Kidney capillary endothelial cell (primary cell): ENCODE data around the gene TMEM238.
"Not testable (repeated sequence)": the region's sequence is repeated elsewhere in the genome, so short reads cannot be mapped to it uniquely, and the experiment has no call there.

ENCODE experiments used
- DNase-seq: peaks from one replicate; pipeline ENCODE4 v3.0.0-alpha.2; 2018; ENCODE audit warnings: low spot score

The TMEM238 gene

DNA sequence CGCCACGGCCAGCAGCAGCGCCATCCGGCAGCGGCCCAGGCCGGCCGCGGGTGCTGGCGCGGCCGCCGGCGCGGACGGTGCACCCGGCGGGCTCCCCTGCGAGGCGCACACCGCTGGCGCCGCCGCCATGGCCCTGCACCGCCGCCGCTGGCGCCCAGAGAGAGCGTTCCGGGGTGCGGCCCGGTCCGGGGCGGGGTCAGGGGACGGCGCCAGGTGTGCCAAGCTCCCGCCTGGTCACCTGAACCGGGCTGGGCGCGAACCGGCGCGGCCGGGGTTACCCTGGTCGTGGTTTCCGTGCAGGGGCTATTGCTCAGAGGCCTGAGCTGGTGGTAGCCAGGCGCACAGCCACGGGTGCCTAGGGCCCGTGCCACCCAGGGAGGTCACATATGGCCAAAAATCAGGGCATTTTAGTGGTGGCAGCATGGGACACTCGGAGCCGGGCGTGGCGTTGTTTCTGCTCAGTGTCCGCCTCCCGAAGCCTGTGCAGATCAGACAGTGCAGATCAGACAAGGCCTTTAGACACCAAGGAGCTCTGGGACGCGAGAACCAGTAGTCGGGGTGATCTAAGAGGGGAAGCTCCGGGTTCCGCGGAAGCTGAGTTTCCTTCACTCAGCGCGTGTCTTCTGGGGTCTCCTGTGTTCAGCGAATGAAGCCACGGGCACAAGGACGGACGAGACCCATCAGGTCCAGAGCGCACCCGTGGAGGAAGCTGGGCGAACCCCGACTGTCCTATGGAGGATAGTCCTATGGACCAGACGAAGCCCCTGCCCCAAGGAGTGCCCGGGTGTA lies at the start of gene TMEM238:
Gene TMEM238 (minus strand): TSS at position 162 of the 789 bp plus-strand sequence. CDS start 33 bp downstream, at position 129.
- no peak for DNase-seq

GRCh38 chr19:55433292-55433691 lies 49.2 kb upstream of the TMEM238 start:
- DNase-seq, result no peak

DNA sequence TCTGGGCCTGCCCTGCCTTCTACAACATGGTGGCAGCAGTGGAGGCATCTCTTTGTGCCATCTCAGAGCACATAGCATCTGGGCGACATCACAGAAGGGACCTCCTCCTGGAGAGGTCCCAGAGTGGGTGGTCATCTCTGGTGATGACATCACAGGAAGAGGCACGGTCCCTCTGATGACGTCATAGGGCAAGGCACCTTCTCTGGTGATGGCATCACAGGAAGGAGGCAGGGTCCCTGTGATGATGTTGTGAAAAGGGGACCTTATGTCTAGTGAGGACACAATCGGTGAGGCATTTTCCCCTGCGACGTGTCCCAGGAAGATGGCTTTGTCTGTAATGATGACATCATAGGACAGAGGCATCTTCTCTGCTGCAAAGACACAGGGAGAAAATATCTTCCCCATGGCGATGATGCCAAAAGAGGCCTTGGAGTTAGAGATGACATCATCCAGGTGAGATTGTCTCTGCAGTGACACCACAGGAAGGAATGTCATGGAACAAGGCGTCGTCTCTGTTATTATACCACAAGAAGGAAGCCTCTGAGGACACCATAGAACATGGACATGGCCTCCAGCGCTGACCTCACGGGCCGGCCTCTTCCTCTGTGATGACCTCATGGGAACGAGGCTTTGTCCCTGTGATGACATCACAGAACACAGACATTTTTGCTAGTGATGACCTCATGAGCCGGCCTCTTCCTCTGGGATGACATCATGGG lies 48.3 kb upstream of the TMEM238 start:
- DNase-seq, result no peak

- DNase-seq, result no peak
Observed at GRCh38 chr19:55431183-55431582, 47.1 kb upstream of the TMEM238 start.

DNA sequence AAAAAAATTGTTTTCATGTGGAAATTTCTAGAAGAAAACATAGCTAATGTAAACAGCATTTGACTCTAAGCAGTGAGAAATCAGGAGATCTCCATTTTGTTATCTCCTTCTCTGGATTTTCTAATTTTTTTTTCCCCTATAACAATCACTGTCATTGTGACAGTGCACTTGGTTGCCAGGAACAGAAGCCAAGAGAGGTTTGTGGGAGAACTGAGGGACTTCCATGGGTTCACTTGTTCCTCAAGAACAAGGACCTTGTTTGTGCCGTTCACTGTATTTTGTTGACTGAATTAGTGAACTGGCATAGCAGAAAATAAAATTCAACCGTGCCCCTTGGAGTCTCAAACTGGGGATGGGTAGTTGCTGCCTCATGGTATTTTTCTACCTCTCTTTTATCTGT lies 42.0 kb upstream of the TMEM238 start:
- DNase-seq, result no peak

GRCh38 chr19:55424518-55424917 lies 40.4 kb upstream of the TMEM238 start:
- DNase-seq, result no peak

DNA sequence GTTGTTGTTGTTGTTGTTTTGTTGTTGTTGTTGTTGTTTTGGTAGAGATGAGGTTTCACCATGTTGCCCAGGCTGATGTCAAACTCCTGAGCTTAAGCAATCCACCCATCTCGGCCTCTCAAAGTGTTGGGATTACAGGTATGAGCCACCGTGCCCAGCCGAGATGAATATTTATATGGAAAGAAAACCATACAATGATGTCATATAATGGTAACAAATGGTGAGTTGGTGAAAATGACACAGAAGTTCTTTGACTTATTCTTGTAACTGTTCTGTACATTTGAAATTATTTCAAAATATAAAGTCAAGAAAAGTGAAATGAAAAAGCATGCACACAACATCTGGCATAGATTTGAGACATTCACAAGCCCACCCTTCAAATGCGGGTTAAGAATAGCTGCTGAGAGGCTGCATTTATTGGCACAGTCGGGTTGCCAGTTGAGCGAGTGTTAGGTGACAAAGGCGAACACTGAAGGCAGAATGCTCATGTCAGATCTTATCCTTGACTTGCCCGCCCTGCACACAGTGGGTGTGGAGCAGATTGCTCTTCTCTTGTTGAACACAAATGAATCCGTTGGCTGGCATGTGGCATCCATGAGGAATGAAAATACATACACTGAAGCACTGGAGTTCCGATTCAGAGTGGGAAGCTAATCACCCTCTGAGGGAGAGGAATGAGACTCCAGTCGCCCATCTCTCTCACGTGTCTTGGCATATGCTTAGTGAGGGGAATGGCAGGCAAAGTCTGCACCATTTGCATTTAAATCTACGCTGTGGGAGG lies 39.3 kb upstream of the TMEM238 start:
- DNase-seq, result no peak

GRCh38 chr19:55421281-55421680 lies 37.2 kb upstream of the TMEM238 start:
- DNase-seq, result not testable (repeated sequence)

GRCh38 chr19:55419624-55420236 lies 35.6 kb upstream of the TMEM238 start:
- DNase-seq, result no peak

DNA sequence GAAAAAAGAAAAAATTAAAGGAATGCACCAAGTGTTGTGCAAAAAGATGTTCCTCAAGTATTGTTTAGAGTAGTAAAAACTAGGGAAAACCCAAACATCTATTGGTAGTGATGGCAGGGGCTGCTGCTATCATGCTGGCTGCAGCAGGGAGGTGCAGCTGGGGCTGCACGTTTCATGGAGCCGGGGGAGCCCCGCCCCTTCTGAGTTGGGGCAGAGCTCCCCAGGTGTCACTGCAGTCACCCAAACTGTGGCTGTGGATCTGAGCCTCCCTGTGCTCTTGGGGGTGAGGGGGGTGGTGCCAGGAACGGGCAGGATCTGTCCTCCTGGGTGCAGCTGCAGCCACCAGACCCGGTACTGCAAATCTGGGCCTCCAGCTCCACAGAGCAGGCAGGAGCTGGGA lies 35.0 kb upstream of the TMEM238 start:
- no peak for DNase-seq

GRCh38 chr19:55418185-55418584 lies 34.1 kb upstream of the TMEM238 start:
- peak; percentile 54 for DNase-seq

- DNase-seq, result no peak
Observed at GRCh38 chr19:55410168-55410567, 26.1 kb upstream of the TMEM238 start.

DNA sequence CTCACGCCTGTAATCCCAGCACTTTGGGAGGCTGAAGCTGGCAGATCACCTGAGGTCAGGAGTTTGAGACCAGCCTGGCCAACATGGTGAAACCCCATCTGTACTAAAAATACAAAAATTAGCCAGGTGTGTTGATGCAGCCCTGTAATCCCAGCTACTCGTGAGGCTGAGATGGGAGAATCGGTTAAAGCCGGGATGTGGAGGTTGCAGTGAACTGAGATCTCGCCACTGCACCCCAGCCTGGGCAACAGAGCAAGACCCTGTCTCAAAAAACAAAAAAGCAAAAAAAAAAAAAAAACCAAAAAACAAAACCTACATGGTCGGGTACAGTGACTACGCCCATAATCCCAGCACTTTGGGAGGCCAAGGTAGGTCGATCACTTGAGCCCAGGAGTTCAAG lies 25.1 kb upstream of the TMEM238 start:
- DNase-seq, result not testable (repeated sequence)

DNA sequence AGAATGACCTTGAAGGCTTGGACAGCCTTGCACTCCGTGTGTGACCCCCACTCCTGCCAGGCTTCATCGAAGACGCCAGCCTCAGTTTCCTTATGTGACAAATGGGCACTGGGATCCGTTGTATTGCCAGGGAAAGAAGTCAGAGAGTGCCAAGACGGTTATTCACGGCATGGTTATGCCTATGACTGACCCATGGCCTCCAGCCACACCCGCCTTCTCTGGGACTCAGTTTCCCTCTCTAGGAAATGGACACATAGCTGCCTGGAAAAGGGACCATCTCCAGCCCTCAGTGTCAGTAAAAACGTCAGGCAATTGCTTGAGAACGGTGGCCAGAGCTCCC lies 24.4 kb upstream of the TMEM238 start:
- DNase-seq, result no peak

- peak; percentile 98 for DNase-seq
Observed at GRCh38 chr19:55407800-55408532, 23.9 kb upstream of the TMEM238 start.

DNA sequence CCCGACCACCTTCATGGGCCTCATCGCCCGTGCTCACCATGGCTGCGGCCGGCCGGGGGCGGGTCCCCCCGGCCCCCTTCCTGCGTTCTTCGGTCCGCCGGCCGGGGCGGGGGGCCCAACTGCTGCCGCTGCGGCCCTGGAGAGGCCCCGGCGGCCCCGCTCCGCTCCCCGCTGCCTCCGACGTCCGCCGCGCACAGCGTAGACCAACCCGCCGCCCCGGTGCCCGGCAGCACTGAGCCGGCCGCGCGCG lies 23.4 kb upstream of the TMEM238 start, which contains the start of gene UBE2S:
Gene UBE2S (minus strand): TSS at position 239 of the 250 bp plus-strand sequence. CDS start 199 bp downstream, at position 40.
- not testable (repeated sequence) for DNase-seq

DNA sequence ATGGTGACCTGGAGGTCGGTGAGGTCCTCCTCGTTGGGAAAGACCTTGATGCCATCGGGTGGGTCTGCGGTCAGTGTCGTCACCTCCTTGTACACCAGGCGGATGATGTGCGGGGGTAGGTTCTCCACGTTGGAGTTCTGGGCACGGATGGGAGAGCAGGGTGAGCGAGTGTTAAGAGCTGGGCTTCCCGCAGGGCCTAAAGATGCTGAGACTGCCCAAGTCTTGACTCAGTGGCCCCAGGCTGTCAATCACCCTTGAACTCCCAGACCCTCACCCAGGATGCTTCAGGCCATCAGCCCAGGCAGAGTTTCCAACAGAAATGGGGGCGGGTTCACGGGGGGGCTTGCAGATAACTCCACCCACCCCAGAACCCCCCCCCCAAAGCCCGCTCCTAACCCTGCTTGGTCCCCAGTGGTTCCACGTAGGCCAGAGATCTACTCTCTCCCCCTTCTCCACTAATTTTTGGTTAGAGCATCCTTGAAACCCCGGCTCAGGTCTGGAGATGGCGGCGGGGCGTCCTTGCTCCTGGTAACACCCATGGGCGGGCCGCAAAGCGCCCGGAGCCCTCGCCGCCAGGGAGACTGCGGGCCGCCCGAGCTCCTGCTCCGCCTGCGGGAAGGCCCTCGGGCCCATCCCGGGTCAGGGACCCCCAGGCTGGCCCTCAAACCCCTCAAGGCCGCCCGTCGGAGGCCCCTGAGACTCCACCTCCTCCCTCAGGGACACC lies 22.9 kb upstream of the TMEM238 start:
- DNase-seq, result no peak

DNA sequence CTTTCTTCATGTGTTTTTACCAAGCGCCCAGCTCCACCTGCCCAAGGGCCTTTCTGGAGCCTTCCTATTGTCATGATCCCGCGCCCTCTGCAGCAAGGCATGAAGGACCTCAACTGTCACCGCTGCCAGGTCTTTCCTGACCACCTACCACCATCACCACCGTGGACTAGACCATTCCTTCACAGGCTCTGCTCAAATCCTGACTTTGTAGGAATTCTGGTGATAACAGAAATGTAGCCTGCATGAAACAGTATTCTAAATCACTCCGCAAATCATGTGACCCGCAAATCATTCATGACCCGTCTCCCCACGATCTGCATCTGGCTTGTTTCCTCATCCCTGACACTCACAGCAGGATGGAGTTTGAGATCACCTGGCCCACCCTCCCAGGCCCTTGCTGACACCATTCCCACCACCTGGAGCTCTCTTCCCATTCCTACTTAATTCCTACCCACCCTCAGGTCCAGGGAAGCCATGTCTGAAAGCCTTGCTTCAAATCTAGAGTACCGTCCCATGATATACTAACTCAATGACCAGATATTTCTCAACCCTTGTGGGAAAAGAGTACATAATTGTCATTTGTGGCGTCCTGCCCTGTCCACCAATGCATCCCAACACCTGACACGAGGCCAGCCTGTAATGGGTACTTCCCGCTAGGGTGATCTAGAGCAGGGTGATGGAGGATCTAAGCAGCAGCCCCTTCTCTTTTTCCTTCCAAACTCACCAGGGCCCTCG lies 22.2 kb upstream of the TMEM238 start:
- no peak for DNase-seq

- no peak for DNase-seq
Observed at GRCh38 chr19:55405638-55406037, 21.5 kb upstream of the TMEM238 start.

DNA sequence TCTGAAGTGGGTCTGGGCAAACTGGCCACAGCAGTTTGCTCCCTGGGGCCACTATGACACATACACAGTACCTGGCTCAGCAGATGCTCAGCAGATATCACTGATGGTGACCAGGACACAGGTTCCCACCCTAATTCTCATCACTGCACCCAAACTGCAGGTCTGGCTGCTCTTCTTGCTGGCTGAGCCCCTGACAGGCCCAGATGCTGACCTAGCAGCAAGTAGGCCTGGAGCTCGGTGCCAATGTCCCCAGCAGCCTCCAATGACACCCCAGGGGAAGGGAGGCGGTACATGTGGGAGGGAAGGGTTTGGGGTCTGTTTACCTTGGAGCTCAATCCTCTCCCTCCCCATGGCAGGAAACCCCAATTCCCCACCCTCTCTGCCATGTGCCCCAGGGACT lies 18.4 kb upstream of the TMEM238 start:
- DNase-seq, result no peak
